AG08395 (cell line): ENCODE results near the gene TMED7.
"Not testable (repeated sequence)": the region's sequence is repeated elsewhere in the genome, so short reads cannot be mapped to it uniquely, and the experiment has no call there.

Experiments
- DNase-seq: peaks from one replicate; pipeline ENCODE4 v3.0.0; 2012; ENCODE audit warnings: mixed read lengths, low spot score

The TMED7 gene

DNA sequence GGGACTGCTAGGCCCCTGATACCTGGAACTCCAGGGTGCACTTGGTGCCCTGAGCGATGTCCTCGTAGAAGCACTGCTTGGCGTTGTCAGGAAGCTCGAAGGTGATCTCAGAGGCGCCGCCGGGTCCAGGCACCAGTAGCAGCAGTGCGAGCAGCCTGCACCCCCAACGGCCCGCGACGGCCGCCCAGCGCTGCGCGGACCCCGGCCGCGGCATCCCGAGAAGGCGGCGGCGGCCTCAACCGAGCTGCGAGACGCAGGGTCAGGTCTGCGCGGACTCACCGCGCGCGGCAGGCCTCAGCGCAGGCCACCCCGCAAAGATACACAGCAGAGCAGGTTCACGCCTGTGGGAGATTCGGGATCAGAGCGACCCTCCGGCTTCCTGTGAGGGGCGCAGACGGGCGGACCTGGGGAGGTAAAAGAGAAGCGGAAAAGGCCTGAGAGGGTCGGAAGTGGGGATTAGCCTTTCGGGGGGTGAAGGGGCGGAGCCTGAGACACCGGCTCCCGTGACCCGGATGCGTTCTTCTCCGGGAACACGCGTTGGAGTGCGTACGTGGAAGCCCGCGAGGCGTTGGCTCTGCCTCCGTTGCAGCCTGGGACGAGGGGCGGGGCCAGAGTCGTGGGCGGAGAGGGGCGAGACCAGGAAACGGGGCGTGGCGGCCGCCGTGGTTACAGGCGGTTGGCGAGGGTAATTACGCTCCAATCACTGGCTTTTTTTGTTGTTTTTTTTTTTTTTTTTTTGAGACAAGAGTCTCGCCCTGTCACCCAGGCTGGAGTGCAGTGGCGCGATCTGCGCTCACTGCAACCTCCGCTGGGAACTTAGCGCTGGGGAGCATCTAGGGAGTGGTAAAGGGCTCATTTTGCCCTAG lies at the start of gene TMED7:
TMED7 (minus strand) TSS at position 458 of the 866 bp plus-strand sequence; CDS start at position 214, 244 bp downstream.
- peak; percentile 98 for DNase-seq

GRCh38 chr5:115674782-115675181 lies 48.9 kb upstream of the TMED7 start:
- not testable (repeated sequence) for DNase-seq

DNA sequence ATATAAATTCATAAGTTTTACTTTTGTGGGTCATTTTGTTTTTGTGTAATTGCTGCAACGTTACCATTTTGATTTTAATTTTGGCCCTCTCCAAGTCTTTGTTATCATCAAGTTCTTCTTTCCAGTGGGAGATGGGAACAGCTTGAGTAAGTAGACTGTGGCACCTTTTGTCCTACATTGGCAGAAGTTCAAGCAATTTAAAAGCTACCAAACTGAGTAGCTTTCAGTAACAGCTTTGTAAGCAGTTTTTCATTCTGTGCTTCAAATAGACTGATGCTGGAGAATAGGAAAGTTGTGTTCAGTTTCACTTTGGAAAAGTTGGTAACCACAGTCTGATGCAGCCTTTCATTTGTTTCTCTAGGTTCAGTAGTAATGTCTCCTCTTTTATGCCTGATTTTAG lies 47.8 kb upstream of the TMED7 start:
- no peak for DNase-seq

GRCh38 chr5:115671939-115672338 lies 46.1 kb upstream of the TMED7 start:
- DNase-seq: no peak

DNA sequence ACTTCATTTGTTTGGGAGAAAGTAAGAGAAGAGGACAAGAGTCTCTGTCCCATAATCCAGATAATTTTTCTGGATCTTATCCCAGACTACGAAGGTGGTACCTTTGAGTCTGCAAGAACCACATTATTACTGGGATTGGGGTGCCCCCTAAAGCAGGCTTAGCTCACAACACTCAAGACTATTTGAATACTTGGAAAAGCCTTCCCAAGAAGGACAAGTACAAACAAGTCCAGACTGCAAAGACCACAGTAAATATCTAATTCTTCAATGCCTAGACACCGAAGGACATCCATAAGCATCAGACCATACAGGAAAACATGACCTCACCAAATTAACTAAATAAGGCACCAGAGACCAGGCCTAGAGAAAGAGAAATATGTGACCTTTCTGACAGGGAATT lies 40.2 kb upstream of the TMED7 start:
- no peak for DNase-seq

- DNase-seq: no peak
Observed at GRCh38 chr5:115661563-115661962, 35.7 kb upstream of the TMED7 start.

GRCh38 chr5:115661101-115661500 lies 35.3 kb upstream of the TMED7 start:
- no peak for DNase-seq

- DNase-seq: peak; percentile 81
Observed at GRCh38 chr5:115657881-115658233, 32.0 kb upstream of the TMED7 start.

- DNase-seq: no peak
Observed at GRCh38 chr5:115657125-115657880, 31.5 kb upstream of the TMED7 start.

- DNase-seq: no peak
Observed at GRCh38 chr5:115656404-115656803, 30.6 kb upstream of the TMED7 start.

DNA sequence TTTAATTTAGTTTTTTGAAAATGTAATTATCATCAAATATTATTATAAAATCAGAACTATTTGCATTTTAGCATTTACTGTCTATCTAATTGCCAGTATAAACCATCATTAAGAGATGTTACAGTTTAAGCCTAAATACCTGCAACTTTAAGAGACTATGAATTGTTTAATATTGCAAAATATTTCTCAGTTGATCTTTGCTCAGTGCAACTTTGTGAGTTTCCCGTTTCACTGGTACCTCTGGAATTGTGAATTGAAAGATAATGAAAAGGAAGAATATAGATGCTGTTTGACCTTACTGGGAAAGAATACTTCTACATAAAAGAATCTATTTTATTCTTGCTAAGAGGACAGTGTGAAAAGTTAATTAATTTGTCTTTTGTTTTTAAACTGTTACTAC lies 30.2 kb upstream of the TMED7 start:
- no peak for DNase-seq

DNA sequence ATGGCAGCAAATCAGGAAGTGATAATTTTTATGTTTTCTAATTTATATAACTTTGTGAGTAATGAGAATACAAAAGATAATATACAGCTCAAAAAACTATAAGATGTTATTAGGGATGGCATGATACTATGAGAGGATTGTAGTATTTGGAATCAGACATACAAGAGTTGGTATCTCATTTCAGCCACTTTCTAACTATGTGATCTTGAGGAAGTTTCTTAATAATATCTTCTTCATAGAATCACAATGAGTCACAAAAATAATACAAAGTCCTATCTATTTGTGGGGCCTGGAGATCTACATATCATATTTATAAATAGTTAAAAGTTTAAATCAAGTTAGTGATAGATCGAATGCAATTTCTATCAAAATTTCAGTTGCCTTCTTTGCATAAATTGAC lies 23.7 kb upstream of the TMED7 start:
- no peak for DNase-seq

- no peak for DNase-seq
Observed at GRCh38 chr5:115648056-115648455, 22.2 kb upstream of the TMED7 start.

- not testable (repeated sequence) for DNase-seq
Observed at GRCh38 chr5:115645386-115645785, 19.6 kb upstream of the TMED7 start.

DNA sequence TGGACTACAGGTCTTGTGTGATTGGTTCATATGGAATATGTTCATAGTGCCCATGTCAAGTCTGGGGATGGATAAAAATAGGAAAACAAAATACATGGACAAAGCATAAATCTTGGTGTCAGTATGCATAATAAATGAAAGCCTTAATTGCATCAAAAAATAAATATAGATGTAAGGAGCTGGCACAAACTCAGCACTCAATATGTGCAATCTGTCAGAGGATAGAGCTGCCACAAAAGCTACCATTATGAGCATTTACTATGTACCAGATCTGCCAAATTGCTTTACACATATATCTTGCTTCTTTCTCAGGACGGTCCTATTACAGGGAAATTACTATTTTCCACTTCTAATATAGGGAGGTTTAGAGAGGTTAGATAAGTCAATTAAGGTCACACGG lies 18.2 kb upstream of the TMED7 start:
- DNase-seq: no peak

DNA sequence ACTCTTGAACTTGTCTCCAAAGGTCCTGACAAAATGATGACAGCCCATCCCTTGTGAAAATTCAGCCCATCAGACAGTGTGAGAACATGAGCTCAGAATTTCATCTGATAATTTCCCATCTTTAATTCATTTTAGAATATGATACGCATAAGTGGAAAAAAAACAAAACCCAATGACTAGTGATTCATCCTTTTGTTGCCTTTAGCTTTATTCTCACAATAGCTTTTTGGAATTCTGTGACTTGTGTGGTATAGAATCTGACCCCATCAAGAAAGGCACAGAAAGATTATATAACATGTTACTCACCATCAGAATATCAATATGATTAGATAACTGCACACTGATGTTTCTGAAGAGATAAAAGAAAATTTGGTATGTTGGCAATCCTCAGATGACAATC lies 16.1 kb upstream of the TMED7 start:
- DNase-seq: no peak

GRCh38 chr5:115640274-115640673 lies 14.4 kb upstream of the TMED7 start:
- no peak for DNase-seq

- no peak for DNase-seq
Observed at GRCh38 chr5:115639377-115639776, 13.5 kb upstream of the TMED7 start.

DNA sequence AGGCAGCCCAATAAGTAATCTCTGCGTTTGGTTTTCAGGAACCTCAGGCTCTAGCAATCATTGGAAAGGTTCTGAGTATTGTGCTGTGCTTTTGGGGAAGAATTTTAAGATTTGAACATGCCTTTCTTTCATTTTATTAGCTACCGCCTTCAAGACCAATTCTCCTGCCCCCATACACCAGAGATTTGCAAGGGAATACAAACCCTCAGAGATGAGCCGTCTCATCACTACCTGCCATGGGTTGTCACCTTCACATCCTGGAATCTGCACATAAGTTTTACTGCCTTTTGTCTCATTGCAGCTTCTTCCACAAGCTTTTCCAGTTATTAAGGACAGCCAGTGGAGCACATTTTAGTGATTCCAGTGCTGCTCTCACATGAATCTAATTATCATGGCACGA lies 11.7 kb upstream of the TMED7 start:
- DNase-seq: no peak

DNA sequence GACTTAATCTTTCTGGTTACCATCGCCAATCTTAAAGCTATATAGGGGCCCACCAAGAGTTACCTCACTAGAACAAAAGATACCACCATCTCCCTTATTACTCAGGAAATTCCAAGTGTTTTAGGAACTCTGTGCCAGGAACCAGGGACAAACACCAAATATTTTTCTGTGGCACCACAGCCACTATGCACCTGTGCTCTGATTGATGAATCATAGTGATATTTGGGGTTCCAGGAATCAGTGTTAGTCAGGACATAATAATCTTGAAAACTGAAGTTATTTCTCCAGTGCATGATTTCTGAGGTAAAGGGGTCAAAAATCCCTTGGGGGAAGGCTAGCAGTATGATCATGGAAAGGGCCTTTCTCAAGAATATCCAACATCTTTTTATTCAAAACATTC lies 10.2 kb upstream of the TMED7 start:
- no peak for DNase-seq

- DNase-seq: peak; percentile 92
Observed at GRCh38 chr5:115634343-115635132, 8.7 kb upstream of the TMED7 start.

GRCh38 chr5:115629903-115630302 lies 4.1 kb upstream of the TMED7 start:
- DNase-seq: no peak
